Renal cortical epithelial cell (primary cell): Measurements from ENCODE around the gene RELA. TPM values are rescaled to one million over a fixed set of nuclear protein-coding genes. Genes with fewer than 3 reads are reported as not detected.

ENCODE experiments used
- DNase-seq: peaks from one replicate; pipeline ENCODE4 v3.0.0-alpha.2; 2011; ENCODE audit warnings: low read depth
- total RNA-seq: library from RNA; depleted of rRNA; stranded (reverse); fragments of >200 nt; gene quantifications from 2 replicates; pipeline ENCODE4 v1.2.3, GENCODE V29; 2014

RELA gene
- total RNA-seq, 1 donor from 2014 or later, result 23.2 TPM

- DNase-seq, result peak; percentile 99
These were observed 47.3 kb downstream of the RELA start, which contains the start of gene PCNX3 for GRCh38 chr11:65615229-65615949. PCNX3 (plus strand) TSS chr11:65615776; CDS start chr11:65616312, 536 bp downstream.

- no peak for DNase-seq
These were observed 49.4 kb downstream of the RELA start for GRCh38 chr11:65613091-65613928.

- DNase-seq, result no peak
These were observed 50.0 kb downstream of the RELA start for GRCh38 chr11:65612691-65613090.

GRCh38 chr11:65611758-65612603 is 50.7 kb downstream of the RELA start:
- no peak for DNase-seq

GRCh38 chr11:65611028-65611757 is 51.5 kb downstream of the RELA start:
- DNase-seq, result no peak

- DNase-seq, result no peak
These were observed 52.3 kb downstream of the RELA start for GRCh38 chr11:65610404-65610803.

- DNase-seq, result no peak
These were observed 53.1 kb downstream of the RELA start for GRCh38 chr11:65609665-65610064.

- no peak for DNase-seq
These were observed 53.5 kb downstream of the RELA start for GRCh38 chr11:65609229-65609628.

- DNase-seq, result no peak
These were observed 54.9 kb downstream of the RELA start for GRCh38 chr11:65607614-65608426.

- DNase-seq, result peak; percentile 90
These were observed 55.7 kb downstream of the RELA start for GRCh38 chr11:65606876-65607613.

- no peak for DNase-seq
These were observed 58.5 kb downstream of the RELA start for GRCh38 chr11:65604258-65604657.

Other genes with a start within 250 kb of the RELA start
- 17.4 and 141 TPM in 2 replicates for gene NEAT1, start 240.1 kb downstream of the RELA start, total RNA-seq
- 3,367 and 12,764 TPM in 2 replicates for gene MALAT1, start 163.9 kb downstream of the RELA start, total RNA-seq
- gene SCYL1, start 137.8 kb downstream of the RELA start, total RNA-seq, result 48.8 and 57.2 TPM in 2 replicates
- 11.6 and 82.8 TPM in 2 replicates for gene LTBP3, start 104.6 kb downstream of the RELA start, total RNA-seq
- 33.8 and 53.1 TPM in 2 replicates for gene ZNRD2, start 92.4 kb downstream of the RELA start, total RNA-seq
- gene FAM89B, start 90.4 kb downstream of the RELA start, total RNA-seq, result 10.1 and 14.8 TPM in 2 replicates
- gene EHBP1L1, start 86.9 kb downstream of the RELA start, total RNA-seq, result 31.0 and 39.4 TPM in 2 replicates
- gene KCNK7, start 67.1 kb downstream of the RELA start, total RNA-seq, result 0.20 TPM in 1 of 2 replicates, not detected in the other
- 27.1 and 43.3 TPM in 2 replicates for gene MAP3K11, start 48.7 kb downstream of the RELA start, total RNA-seq
- gene PCNX3, start 47.1 kb downstream of the RELA start, total RNA-seq, result 16.7 and 50.2 TPM in 2 replicates
- 16.8 and 29.1 TPM in 2 replicates for gene SIPA1, start 24.8 kb downstream of the RELA start, total RNA-seq
- 29.5 and 33.7 TPM in 2 replicates for gene KAT5, start 49.3 kb upstream of the RELA start, total RNA-seq
- gene RNASEH2C, start 57.9 kb upstream of the RELA start, total RNA-seq, result 17.2 and 21.5 TPM in 2 replicates
- 10.6 and 17.2 TPM in 2 replicates for gene AP5B1, start 118.1 kb upstream of the RELA start, total RNA-seq
- gene OVOL1, start 124.1 kb upstream of the RELA start, total RNA-seq, result 0.20 and 5.2 TPM in 2 replicates
- 0.40 TPM in 1 of 2 replicates, not detected in the other for gene SNX32, start 171.0 kb upstream of the RELA start, total RNA-seq
- 1,035 and 1,160 TPM in 2 replicates for gene CFL1, start 195.3 kb upstream of the RELA start, total RNA-seq
- 37.0 and 52.4 TPM in 2 replicates for gene MUS81, start 197.5 kb upstream of the RELA start, total RNA-seq
- 18.9 and 35.0 TPM in 2 replicates for gene EFEMP2, start 209.9 kb upstream of the RELA start, total RNA-seq
- gene CTSW, start 216.9 kb upstream of the RELA start, total RNA-seq, result 0.35 TPM in 1 of 2 replicates, not detected in the other
- 96.8 and 192 TPM in 2 replicates for gene FIBP, start 225.6 kb upstream of the RELA start, total RNA-seq
- gene CCDC85B, start 227.8 kb upstream of the RELA start, total RNA-seq, result 10.0 and 13.5 TPM in 2 replicates
- gene FOSL1, start 237.5 kb upstream of the RELA start, total RNA-seq, result 4.2 and 9.7 TPM in 2 replicates